ENCODE results near the gene WDR27.

DNA sequence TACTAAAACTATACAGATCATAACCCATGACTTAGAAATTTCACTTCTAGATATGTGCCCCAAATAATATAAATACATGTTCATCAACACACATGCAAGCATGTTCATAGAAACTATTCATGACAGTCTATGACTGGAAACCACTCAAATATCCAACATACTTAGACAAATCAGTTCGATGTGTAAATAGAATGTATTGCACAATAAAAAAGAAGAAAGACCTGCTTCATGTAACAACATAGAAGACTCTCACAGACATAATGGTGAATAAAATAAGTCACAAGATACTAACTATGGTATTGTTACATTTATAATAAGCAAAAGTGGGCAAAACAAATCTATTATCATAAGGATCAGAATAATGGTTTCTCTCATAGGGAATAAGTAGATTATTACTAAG, 284.7 kb downstream of the WDR27 start:
- TF ChIP-seq, protein P1, sequence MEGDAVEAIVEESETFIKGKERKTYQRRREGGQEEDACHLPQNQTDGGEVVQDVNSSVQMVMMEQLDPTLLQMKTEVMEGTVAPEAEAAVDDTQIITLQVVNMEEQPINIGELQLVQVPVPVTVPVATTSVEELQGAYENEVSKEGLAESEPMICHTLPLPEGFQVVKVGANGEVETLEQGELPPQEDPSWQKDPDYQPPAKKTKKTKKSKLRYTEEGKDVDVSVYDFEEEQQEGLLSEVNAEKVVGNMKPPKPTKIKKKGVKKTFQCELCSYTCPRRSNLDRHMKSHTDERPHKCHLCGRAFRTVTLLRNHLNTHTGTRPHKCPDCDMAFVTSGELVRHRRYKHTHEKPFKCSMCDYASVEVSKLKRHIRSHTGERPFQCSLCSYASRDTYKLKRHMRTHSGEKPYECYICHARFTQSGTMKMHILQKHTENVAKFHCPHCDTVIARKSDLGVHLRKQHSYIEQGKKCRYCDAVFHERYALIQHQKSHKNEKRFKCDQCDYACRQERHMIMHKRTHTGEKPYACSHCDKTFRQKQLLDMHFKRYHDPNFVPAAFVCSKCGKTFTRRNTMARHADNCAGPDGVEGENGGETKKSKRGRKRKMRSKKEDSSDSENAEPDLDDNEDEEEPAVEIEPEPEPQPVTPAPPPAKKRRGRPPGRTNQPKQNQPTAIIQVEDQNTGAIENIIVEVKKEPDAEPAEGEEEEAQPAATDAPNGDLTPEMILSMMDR (IDR thresholded peaks at IDR 0.05) = no peak
- TF ChIP-seq POLR2A (IDR thresholded peaks at IDR 0.05) = no peak
- TF ChIP-seq EP300 (IDR thresholded peaks at IDR 0.05) = no peak
